ENCODE data around the gene HENMT1.
A peak's percentile ranks its signal among the peaks of the same experiment; 100 is the strongest.
"Not testable (repeated sequence)": the region's sequence is repeated elsewhere in the genome, so short reads cannot be mapped to it uniquely, and the experiment has no call there.

The HENMT1 gene

GRCh38 chr1:108661030-108661609 is at the start of gene HENMT1:
Gene HENMT1 (minus strand): TSS chr1:108661093. CDS start chr1:108659884, 1,209 bp downstream.
- peak; percentile 47 to 53 for DNase-seq (ENCODE audit: low read depth in 2 of 2)

- peak; percentile 25 to 36 for DNase-seq (ENCODE audit: low read depth in 2 of 2)
These were observed 48.1 kb upstream of the HENMT1 start for GRCh38 chr1:108708691-108709660.

GRCh38 chr1:108706643-108707042 is 45.8 kb upstream of the HENMT1 start:
- no peak for DNase-seq (ENCODE audit: low read depth in 2 of 2)

GRCh38 chr1:108704496-108704895 is 43.6 kb upstream of the HENMT1 start:
- DNase-seq (ENCODE audit: low read depth in 2 of 2) = no peak

- no peak for DNase-seq (ENCODE audit: low read depth in 2 of 2)
These were observed 43.0 kb upstream of the HENMT1 start for GRCh38 chr1:108703939-108704338.

GRCh38 chr1:108702109-108702508 is 41.2 kb upstream of the HENMT1 start:
- not testable (repeated sequence) for DNase-seq (ENCODE audit: low read depth in 2 of 2)

- DNase-seq (ENCODE audit: low read depth in 2 of 2) = no peak
These were observed 40.4 kb upstream of the HENMT1 start for GRCh38 chr1:108701176-108701849.

GRCh38 chr1:108699375-108700332 is 38.8 kb upstream of the HENMT1 start:
- no peak for DNase-seq (ENCODE audit: low read depth in 2 of 2)

- DNase-seq (ENCODE audit: low read depth in 2 of 2) = no peak
These were observed 34.6 kb upstream of the HENMT1 start for GRCh38 chr1:108695535-108695934.

- peak; percentile 58 for DNase-seq (ENCODE audit: low read depth in 2 of 2)
These were observed 32.1 kb upstream of the HENMT1 start for GRCh38 chr1:108692724-108693655.

GRCh38 chr1:108691942-108692723 is 31.2 kb upstream of the HENMT1 start, which contains the start of gene PRPF38B:
Gene PRPF38B (plus strand): TSS chr1:108692310. CDS start chr1:108692592, 282 bp downstream.
- DNase-seq (ENCODE audit: low read depth in 2 of 2) = peak; percentile 87 to 88

- no peak for DNase-seq (ENCODE audit: low read depth in 2 of 2)
These were observed 30.4 kb upstream of the HENMT1 start for GRCh38 chr1:108691128-108691941.

- no peak for DNase-seq (ENCODE audit: low read depth in 2 of 2)
These were observed 25.9 kb upstream of the HENMT1 start for GRCh38 chr1:108686614-108687313.

GRCh38 chr1:108685529-108685928 is 24.6 kb upstream of the HENMT1 start:
- DNase-seq (ENCODE audit: low read depth in 2 of 2) = no peak

GRCh38 chr1:108681701-108682100 is 20.8 kb upstream of the HENMT1 start:
- DNase-seq (ENCODE audit: low read depth in 2 of 2) = not testable (repeated sequence)

- DNase-seq (ENCODE audit: low read depth in 2 of 2) = no peak
These were observed 18.8 kb upstream of the HENMT1 start for GRCh38 chr1:108679586-108680213.

- no peak for DNase-seq (ENCODE audit: low read depth in 2 of 2)
These were observed 17.8 kb upstream of the HENMT1 start for GRCh38 chr1:108678706-108679105.
